ENCODE results near the gene PRRX2. TPM values are rescaled to one million over a fixed set of nuclear protein-coding genes. Genes with fewer than 3 reads are reported as not detected.
"Not testable (repeated sequence)": the region's sequence is repeated elsewhere in the genome, so short reads cannot be mapped to it uniquely, and the experiment has no call there.

The PRRX2 gene
- total RNA-seq, 2 donors from 2014 or later: 1.0 TPM; not detected in 1

- ATAC-seq: no peak
- 83 to 85% methylated on average over 4 to 5 of the region's 5 CpGs for WGBS, 2 donors
- H3K4me1 ChIP-seq: peaks cover 11% of the 10 kb centered on the region
Measured at GRCh38 chr9:129748249-129748648, 82.8 kb downstream of the PRRX2 start.

GRCh38 chr9:129749052-129749451 lies 83.6 kb downstream of the PRRX2 start:
- H3K9me3 ChIP-seq; H3K4me3 ChIP-seq; H3K27me3 ChIP-seq; H3K36me3 ChIP-seq (replicated peaks in 1 of 2; ENCODE audit: insufficient read depth in 1 of 2, low read depth in 2 of 2); H3K27ac ChIP-seq; intact Hi-C loops (cut with DNase I); DNase-seq; ATAC-seq: not testable (repeated sequence)
- peaks cover 11% of the 10 kb centered on the region for H3K4me1 ChIP-seq
- 72 to 83% methylated on average over 4 of the region's 4 CpGs for WGBS, 2 donors

More at GRCh38 chr9:129748249-129748648, 82.8 kb downstream of the PRRX2 start:
- Histone ChIP-seq H3K36me3 (replicated peaks in 1 of 2; ENCODE audit: insufficient read depth in 1 of 2, low read depth in 2 of 2) (no peaks in the 10 kb centered on the region), H3K27me3 (no peaks in the 10 kb centered on the region), H3K27ac (no peak overlapping the region), H3K9me3 (no peaks in the 10 kb centered on the region), H3K4me3 (no peak overlapping the region)
- TF ChIP-seq, protein P1, sequence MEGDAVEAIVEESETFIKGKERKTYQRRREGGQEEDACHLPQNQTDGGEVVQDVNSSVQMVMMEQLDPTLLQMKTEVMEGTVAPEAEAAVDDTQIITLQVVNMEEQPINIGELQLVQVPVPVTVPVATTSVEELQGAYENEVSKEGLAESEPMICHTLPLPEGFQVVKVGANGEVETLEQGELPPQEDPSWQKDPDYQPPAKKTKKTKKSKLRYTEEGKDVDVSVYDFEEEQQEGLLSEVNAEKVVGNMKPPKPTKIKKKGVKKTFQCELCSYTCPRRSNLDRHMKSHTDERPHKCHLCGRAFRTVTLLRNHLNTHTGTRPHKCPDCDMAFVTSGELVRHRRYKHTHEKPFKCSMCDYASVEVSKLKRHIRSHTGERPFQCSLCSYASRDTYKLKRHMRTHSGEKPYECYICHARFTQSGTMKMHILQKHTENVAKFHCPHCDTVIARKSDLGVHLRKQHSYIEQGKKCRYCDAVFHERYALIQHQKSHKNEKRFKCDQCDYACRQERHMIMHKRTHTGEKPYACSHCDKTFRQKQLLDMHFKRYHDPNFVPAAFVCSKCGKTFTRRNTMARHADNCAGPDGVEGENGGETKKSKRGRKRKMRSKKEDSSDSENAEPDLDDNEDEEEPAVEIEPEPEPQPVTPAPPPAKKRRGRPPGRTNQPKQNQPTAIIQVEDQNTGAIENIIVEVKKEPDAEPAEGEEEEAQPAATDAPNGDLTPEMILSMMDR (IDR thresholded peaks at IDR 0.05): no peak
- no peak for TF ChIP-seq POLR2A (IDR thresholded peaks at IDR 0.05)
- DNase-seq: no peak
- intact Hi-C loops (cut with DNase I): no loop called here

GRCh38 chr9:129749575-129749974 lies 84.1 kb downstream of the PRRX2 start:
- WGBS, 2 donors: 88% methylated on average over 4 to 6 of the region's 6 CpGs

DNA sequence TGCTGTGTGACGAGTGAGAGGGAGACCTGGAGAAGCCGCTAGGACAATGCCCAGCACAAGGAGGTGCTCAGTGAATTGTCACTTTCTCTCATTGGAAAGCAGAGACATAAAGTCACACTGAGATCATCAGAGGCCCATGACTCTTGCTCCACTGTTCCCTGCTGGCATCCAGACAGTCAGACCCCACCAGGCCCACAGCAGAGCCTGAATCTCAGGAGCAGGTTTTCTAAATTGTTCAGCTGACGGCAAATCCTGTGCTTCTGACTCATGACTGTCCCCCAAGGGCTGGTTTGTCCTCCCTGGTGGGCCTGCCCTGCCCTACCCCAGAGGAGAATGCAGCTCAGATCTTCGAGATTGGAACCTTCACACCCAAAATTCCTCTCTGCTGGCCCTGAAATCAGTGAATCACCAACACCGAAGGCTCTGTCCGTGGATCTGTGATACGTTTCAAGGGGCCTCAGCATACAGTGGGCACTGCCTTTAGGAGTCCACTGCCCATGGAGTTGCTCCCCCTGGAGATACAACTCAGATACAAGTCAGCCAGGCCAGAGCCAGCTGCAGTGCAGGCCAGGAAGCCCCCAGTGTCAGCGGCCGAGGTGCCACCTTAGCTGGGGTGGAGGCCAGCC lies 84.7 kb downstream of the PRRX2 start:
- H3K4me3 ChIP-seq: no peak overlapping the region
- 85 to 100% methylated on average over 1 to 9 of the region's 9 CpGs for WGBS, 2 donors
- H3K36me3 ChIP-seq (replicated peaks in 1 of 2; ENCODE audit: insufficient read depth in 1 of 2, low read depth in 2 of 2): no peaks in the 10 kb centered on the region
- DNase-seq: no peak
- peaks cover 11% of the 10 kb centered on the region for H3K4me1 ChIP-seq
- intact Hi-C loops (cut with DNase I): no loop called here
- TF ChIP-seq, protein P1 (IDR thresholded peaks at IDR 0.05): no peak
- TF ChIP-seq POLR2A (IDR thresholded peaks at IDR 0.05): no peak
- no peak overlapping the region for H3K27ac ChIP-seq
- H3K9me3 ChIP-seq: no peaks in the 10 kb centered on the region
- no peak for ATAC-seq
- H3K27me3 ChIP-seq: no peaks in the 10 kb centered on the region

More at GRCh38 chr9:129749575-129749974, 84.1 kb downstream of the PRRX2 start:
- Histone ChIP-seq H3K27ac (no peak overlapping the region), H3K4me1 (peaks cover 11% of the 10 kb centered on the region), H3K27me3 (no peaks in the 10 kb centered on the region), H3K4me3 (no peak overlapping the region), H3K9me3 (no peaks in the 10 kb centered on the region), H3K36me3 (replicated peaks in 1 of 2; ENCODE audit: insufficient read depth in 1 of 2, low read depth in 2 of 2) (no peaks in the 10 kb centered on the region)
- DNase-seq: no peak
- TF ChIP-seq POLR2A (IDR thresholded peaks at IDR 0.05): no peak
- TF ChIP-seq, protein P1 (IDR thresholded peaks at IDR 0.05): no peak
- ATAC-seq: no peak
- intact Hi-C loops (cut with DNase I): no loop called here

GRCh38 chr9:129751841-129752801 lies 86.7 kb downstream of the PRRX2 start:
- DNase-seq: peak; percentile 31 to 64 (median 49)
- TF ChIP-seq, protein P1 (IDR thresholded peaks at IDR 0.05): no peak
- no peak for TF ChIP-seq POLR2A (IDR thresholded peaks at IDR 0.05)
- Histone ChIP-seq H3K4me1 (peaks cover 11% of the 10 kb centered on the region), H3K27ac (peak overlapping the region in 2 of 4 donors; percentile 7 to 24), H3K27me3 (no peaks in the 10 kb centered on the region), H3K9me3 (no peaks in the 10 kb centered on the region), H3K4me3 (no peak overlapping the region), H3K36me3 (replicated peaks in 1 of 2; ENCODE audit: insufficient read depth in 1 of 2, low read depth in 2 of 2) (no peaks in the 10 kb centered on the region)
- 33 to 41% methylated on average over 17 to 31 of the region's 31 CpGs for WGBS, 2 donors
- intact Hi-C loops (cut with DNase I): no loop called here
- ATAC-seq: peak; percentile 47
